Kidney capillary endothelial cell (primary cell): ENCODE results near the gene MBD4.
"Not testable (repeated sequence)": the region's sequence is repeated elsewhere in the genome, so short reads cannot be mapped to it uniquely, and the experiment has no call there.

ENCODE experiments used
- DNase-seq: peaks from one replicate; pipeline ENCODE4 v3.0.0-alpha.2; 2018; ENCODE audit warnings: low spot score

The MBD4 gene

DNA sequence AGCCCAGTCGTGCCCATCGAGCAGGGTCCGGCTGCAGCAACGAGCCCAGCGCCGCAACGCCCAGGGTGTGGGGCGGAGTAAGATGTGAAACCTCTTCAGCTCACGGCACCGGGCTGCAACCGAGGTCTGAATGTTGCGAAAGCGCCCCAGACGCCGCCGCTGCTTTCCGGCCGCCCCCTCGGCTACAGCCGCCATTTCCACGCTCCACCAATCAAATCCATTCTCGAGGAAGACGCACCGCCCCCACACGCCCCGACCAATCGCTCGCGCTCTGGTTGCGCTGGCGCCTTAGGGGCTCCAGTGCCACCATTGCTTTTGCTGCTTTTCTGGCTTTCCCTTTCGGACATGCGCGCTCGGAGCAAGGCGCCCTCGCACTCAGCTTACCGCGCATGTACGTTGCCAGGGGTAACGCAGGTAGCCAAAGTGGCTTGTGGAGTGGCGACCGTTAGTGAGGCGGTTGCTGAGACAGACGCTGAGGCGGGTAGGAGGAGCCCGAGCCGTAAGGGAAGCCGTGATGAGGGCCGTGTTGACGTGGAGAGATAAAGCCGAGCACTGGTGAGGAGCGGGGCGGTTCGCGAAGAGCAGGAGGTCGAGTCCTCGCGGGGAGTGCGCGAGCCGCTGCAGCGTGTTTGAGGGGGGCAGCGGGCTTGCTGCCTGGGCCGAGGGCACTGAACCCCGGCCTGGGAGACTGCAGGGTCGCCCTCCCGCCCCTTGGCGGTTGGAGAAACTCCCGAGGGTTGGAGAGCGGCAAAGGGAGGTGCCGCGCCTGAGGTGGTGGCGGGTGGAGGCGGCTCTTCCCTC lies at the start of gene MBD4, which contains the start of gene IFT122:
Gene MBD4, minus strand, starts transcription at position 132 of the 801 bp plus-strand sequence. Its CDS starts 115 bp downstream, at position 17.
Gene IFT122, plus strand, starts transcription at position 408 of the 801 bp plus-strand sequence. Its CDS starts 107 bp downstream, at position 515.
- peak; percentile 98 for DNase-seq

DNA sequence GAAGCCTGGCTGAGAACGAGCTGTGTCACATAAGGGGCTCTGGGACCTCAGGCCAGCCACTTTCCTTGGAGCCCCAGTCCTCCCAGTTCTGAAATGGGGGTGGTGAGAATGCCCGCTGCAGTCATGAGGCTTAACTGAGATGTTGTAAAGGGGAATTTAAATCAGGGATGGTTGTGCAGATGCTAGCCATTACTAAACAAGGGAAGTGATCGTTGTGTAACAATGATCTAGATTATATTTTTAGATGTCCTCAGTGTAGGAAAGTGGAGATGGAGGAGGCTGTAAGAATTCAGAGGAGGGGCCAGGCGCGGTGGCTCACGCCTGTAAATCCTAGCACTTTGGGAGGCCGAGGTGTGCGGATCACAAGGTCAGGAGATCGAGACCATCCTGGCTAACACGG lies 49.5 kb upstream of the MBD4 start:
- not testable (repeated sequence) for DNase-seq

- DNase-seq, result not testable (repeated sequence)
Observed at GRCh38 chr3:129487868-129488335, 48.2 kb upstream of the MBD4 start.

DNA sequence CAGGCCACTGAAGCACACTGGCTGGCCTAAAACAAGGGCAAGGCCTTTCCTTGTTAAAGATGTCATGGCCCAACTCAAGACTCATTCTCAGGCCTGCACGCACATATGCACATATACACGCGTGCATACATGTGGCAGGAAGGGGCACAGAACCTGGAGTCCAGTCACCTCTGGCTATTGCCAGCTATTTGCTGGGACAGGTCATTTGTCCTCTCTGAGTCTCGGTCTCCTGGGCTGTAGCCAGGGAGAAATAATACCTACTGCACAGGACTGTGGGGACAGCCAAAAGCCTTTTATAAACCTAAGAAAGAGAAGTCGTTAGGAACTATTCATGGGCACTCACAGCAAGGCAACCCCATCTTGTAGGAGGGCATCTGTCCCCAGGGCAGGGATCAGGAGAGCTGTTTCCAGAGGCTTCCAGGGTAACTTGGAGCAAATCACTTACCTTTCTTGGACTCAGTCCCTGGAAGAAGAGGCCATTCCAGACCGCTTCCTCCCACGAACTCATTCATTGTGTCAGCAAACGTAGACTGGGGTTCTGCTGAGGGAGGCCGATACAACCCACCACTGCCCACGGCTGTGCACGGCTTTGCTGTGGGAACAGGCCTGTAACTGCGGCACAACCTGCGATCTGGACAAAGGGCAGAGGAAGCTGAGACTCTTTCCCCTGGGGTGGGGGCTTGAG lies 47.6 kb upstream of the MBD4 start:
- no peak for DNase-seq

DNA sequence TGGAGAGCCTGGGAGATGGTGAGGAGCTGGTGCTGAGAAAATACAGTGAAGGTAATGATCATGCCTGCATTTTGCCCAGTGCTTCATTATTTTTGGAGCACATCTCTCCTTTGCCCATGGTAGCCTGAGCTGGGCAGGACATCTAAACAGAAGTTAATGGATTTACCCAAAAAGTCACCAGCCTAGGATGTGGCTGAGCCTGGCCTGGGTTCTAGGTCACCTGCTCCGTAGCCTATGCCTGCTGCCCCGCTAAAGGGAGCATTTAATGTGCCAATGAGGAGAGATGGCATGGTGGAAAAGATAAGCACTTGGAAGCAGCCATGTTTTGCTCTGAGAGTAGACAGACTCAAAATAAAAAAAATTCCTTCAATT lies 46.9 kb upstream of the MBD4 start:
- DNase-seq, result no peak

DNA sequence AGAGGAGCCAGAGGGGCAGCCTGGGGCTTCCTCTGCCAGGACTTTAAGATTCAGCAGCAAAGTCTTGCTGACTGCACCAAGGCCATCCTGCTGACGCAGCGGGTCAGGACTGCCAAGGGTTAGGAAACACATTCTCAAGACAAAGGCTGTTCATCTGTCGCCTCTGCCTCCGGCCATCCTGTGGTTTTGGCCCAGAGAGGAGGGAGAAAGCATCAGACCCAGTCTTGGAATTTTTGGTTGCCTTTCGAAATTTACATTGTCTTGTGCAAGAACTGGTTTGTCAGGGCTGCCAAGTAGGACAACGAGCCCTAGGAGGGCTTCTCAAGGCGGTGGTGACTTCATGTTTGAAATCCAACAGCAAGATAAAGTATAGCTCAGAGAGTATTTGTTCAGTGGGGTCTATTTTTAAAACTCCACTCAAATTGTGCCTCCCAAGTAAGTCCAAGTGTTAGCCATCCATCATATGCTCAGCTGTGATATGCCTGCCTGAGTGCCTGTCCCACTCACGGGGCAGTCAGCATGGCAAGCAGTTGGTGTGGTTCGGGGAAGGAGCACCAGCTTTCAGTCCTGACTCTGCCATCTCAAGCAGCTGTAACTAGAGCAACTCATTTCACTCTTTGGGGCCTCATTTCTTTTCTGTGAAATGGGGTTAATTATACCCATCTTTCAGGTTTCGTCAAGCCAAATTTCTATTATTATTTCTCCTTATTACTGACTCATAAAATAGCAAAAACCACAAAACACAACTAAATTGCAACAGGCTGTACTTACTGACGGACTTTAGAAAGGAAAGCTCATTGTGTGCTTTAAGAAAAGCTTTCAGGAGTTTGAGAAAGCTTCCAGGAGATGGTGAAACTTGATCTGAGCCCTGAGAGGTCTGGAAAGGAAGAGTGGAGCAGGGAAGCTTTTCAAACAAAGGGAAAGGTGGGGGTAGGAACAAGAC lies 46.2 kb upstream of the MBD4 start:
- peak; percentile 83 for DNase-seq

- not testable (repeated sequence) for DNase-seq
Observed at GRCh38 chr3:129485146-129485545, 45.4 kb upstream of the MBD4 start.

DNA sequence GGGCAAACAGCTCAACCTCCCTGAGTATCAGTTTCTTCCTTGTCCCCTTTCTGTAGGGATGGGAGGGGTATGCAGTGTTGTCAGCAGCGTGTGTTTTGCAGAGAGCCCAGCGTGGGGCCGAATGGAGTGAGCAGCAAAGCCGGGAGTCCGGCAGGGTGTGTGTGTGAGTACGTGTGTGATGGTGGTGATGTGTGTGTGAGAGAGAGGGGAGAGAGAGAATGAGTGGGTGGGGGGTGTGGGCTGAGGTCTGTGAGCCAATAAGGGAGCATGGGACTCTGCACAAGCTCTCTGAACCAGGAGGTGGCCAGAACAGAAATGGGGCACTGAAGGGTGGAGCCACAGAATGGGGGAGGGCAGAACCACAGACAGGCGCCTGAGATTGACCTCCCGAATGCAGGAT lies 44.1 kb upstream of the MBD4 start:
- DNase-seq, result no peak

DNA sequence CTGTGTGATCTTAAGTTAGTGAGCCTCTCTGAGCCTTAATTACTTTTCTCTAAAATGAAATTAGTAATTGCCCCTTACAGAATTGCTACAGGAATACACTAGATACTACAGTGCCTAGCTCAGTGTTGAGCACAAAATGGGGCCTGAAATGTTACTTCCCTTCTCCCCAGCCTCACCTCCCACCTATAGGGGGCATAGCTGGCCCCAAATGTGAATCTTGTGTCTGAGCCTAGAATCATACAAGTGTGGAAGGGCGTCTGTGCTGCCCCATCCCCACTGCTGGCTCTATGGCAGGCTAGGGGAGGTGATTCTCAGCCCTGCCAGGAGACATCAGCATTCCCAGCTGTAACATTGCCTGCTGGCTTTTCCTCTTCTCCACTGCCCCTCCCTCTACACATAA lies 43.0 kb upstream of the MBD4 start:
- DNase-seq, result no peak

- DNase-seq, result peak; percentile 80
Observed at GRCh38 chr3:129481766-129482332, 42.1 kb upstream of the MBD4 start.

GRCh38 chr3:129481225-129481765 lies 41.5 kb upstream of the MBD4 start:
- not testable (repeated sequence) for DNase-seq

- no peak for DNase-seq
Observed at GRCh38 chr3:129476586-129476985, 36.8 kb upstream of the MBD4 start.

DNA sequence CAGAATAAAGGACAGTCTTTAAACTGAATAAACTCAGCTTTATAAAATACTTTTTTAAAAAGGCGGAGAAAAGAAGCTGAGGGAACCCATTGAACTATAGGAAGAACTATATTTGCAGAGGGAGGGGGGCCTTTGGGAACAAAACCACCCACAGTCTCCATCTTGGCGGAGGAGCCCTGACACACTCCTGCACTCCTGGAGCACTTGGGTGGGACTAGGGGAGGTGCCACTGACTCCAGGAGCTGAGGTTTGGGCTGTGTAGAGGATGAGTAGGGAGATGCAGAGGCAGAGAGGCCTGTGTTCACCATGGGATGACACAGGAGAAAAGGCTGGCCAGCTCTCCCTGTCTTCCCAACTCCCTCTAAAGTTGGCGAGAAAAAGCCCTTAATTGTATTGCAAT lies 36.1 kb upstream of the MBD4 start:
- DNase-seq, result no peak

DNA sequence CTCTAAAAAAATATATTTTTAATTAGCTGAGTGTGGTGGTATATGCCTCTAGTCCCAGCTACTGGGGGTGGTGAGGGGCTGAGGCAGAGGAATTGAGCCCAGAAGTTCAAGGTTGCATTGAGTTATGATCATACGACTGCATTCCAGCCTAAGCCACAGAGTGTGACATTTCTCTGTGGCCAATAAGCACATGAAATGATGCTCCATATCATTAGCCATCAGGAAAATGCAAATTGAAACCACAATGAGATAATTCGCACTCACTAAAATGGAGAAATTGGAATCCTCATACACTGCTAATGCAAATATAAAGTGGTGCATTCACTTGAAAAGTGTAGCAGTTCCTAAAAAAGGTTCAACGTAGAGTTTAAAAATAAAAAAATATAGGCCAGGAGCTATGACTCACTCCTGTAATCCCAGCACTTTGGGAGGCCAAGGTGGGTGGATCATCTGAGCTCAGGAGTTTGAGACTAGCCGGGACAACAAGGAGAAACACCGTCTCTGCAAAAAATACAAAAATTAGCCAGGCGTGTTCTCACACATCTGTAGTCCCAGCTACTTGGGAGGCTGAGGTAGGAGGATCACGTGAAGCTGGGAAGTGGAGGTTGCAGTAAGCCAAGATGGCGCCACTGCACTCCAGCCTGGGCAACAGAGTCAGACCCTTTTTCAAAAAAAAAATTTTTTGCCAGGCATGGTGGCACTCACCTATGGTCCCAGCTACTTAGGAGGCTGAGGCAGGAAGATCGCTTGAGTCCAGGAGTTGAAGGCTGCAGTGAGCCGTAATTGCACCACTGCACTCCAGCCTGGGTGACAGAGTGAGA lies 35.4 kb upstream of the MBD4 start:
- no peak for DNase-seq

GRCh38 chr3:129473769-129474152 lies 34.0 kb upstream of the MBD4 start:
- no peak for DNase-seq

- DNase-seq, result no peak
Observed at GRCh38 chr3:129473067-129473768, 33.5 kb upstream of the MBD4 start.

DNA sequence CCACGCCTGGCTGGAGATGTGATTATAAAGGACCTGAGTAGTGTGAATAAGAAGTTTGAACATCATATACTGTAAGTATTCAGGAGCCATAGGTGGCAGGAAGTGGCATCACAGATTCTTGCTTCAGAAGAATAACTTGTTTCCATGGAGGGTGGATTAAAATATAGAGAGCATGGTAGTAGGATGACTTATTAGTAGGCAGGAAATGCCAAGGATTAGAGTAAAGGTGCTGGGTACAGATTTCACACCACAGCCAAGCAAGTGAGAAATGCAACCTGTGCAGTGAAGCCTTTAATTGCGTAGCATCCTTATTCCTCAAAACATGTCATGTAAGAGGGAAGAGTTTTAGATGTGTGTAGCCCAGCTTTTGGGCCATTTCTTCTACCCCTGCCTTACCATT lies 31.1 kb upstream of the MBD4 start:
- no peak for DNase-seq

GRCh38 chr3:129469026-129469425 lies 29.3 kb upstream of the MBD4 start:
- DNase-seq, result no peak

GRCh38 chr3:129467932-129468331 lies 28.2 kb upstream of the MBD4 start:
- DNase-seq, result no peak

GRCh38 chr3:129463716-129464115 lies 24.0 kb upstream of the MBD4 start:
- DNase-seq, result no peak
